Measurements from ENCODE around the gene RSBN1. TPM values are rescaled to one million over a fixed set of nuclear protein-coding genes. Genes with fewer than 3 reads are reported as not detected.

The RSBN1 gene
- total RNA-seq, 8 experiments from 2014 or later, result 5.1 to 37.1 (median 22.4) TPM

DNA sequence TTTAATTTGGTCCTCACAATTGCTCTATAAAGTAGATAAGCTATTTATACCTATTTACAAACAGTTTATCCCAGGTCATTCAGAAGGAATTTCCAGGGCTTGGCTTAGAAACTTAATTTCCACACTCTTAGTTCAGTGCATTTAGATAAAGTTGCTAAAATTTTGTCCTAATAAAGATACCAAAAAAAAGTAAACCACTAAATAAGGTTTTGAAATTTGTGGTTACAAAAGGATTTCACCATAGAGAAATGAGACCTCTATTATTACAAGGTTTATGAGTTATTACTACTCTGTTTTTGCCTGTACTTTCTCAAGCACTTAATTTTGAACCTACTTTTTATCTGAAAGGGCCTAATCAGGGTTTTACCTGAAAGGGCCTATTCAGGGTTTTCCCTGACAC lies 36.8 kb upstream of the RSBN1 start:
- Histone ChIP-seq H3K4me3 (no peak overlapping the region), H3K4me1 (replicated peaks in 1 of 2) (no peaks in the 10 kb centered on the region)
- in situ Hi-C loops (cut with MboI; ENCODE audit: low pct_unique_long_range_greater_than_20kb in 2 of 9, low sequenced_read_pairs in 9 of 9, unreplicated experiment in 9 of 9), result no loop called here

GRCh38 chr1:113846391-113847035 lies 34.2 kb upstream of the RSBN1 start:
- WGBS, 10 experiments, result 25 to 67% (median 44%) methylated on average over 1 to 2 of the region's 2 CpGs
- in situ Hi-C loops (cut with MboI; ENCODE audit: low pct_unique_long_range_greater_than_20kb in 2 of 9, low sequenced_read_pairs in 9 of 9, unreplicated experiment in 9 of 9), result no loop called here
- ATAC-seq (replicated peaks in 6 of 8), result no peak
- no peaks in the 10 kb centered on the region for H3K4me1 ChIP-seq (replicated peaks in 1 of 2)
- no peak overlapping the region for H3K4me3 ChIP-seq
- H3K27ac ChIP-seq, result no peak overlapping the region

More for the DNA sequence above, 36.8 kb upstream of the RSBN1 start:
- H3K27ac ChIP-seq, result no peak overlapping the region
- ATAC-seq (replicated peaks in 6 of 8), result no peak

- Histone ChIP-seq H3K27ac (no peak overlapping the region), H3K4me3 (no peak overlapping the region), H3K4me1 (replicated peaks in 1 of 2) (no peaks in the 10 kb centered on the region)
- WGBS, 10 experiments, result 86 to 100% (median 100%) methylated on average over 1 of the region's 1 CpG; no CpG with 5 or more reads in 5 of the 10 experiments
- ATAC-seq (replicated peaks in 6 of 8), result no peak
- in situ Hi-C loops (cut with MboI; ENCODE audit: low pct_unique_long_range_greater_than_20kb in 2 of 9, low sequenced_read_pairs in 9 of 9, unreplicated experiment in 9 of 9), result no loop called here
Observed at GRCh38 chr1:113836534-113836933, 24.3 kb upstream of the RSBN1 start.

- Histone ChIP-seq H3K4me1 (replicated peaks in 1 of 2) (no peaks in the 10 kb centered on the region), H3K4me3 (no peak overlapping the region), H3K27ac (no peak overlapping the region)
- in situ Hi-C loops (cut with MboI; ENCODE audit: low pct_unique_long_range_greater_than_20kb in 2 of 9, low sequenced_read_pairs in 9 of 9, unreplicated experiment in 9 of 9), result no loop called here
- no peak for ATAC-seq (replicated peaks in 6 of 8)
- 3 to 46% (median 12%) methylated on average over 2 to 4 of the region's 4 CpGs; no CpG with 5 or more reads in 1 of the 10 experiments for WGBS, 10 experiments
Observed at GRCh38 chr1:113835686-113836290, 23.5 kb upstream of the RSBN1 start.

DNA sequence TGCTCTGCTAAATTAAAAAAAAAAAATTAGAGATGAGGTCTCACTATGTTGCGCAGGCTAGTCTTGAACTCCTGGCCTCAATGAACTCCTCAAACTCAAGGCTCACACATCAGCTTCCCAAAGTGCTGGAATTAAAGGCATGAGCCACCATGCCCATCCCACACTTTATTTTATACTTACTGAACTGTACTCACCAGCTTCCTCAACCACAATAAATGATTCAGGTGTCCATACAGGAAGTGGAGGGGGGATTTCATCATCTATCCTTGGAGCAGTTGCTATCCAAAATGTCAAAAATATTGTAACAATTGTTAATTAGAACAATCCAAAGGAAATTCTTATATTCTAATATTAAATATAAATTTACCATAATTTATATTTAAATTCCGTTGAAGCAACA lies 22.4 kb upstream of the RSBN1 start:
- WGBS, 10 experiments, result 67 to 100% (median 89%) methylated on average over 1 to 2 of the region's 2 CpGs; no CpG with 5 or more reads in 1 of the 10 experiments
- Histone ChIP-seq H3K27ac (no peak overlapping the region), H3K4me1 (replicated peaks in 1 of 2) (no peaks in the 10 kb centered on the region), H3K4me3 (no peak overlapping the region)
- in situ Hi-C loops (cut with MboI; ENCODE audit: low pct_unique_long_range_greater_than_20kb in 2 of 9, low sequenced_read_pairs in 9 of 9, unreplicated experiment in 9 of 9), result no loop called here
- ATAC-seq (replicated peaks in 6 of 8), result no peak

DNA sequence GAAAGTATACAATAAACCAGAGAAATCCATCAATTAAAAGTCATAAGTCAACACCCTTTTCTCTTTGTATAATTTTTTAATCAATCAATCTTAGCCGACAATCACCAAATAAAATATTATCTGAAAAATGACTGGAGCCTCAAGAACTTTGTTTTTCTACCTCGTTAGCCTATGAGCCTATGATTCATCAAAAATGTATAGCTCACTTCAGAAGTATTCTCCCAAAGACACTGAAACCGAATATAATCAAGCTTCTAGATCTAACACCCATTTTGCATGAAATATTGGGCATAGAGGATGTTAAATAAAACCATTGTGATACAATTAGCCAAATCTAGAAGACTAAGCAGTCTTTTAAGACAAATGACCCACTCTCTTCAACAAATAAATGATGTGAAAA lies 17.8 kb upstream of the RSBN1 start:
- in situ Hi-C loops (cut with MboI; ENCODE audit: low pct_unique_long_range_greater_than_20kb in 2 of 9, low sequenced_read_pairs in 9 of 9, unreplicated experiment in 9 of 9), result no loop called here
- no peaks in the 10 kb centered on the region for H3K4me1 ChIP-seq (replicated peaks in 1 of 2)
- no peak overlapping the region for H3K27ac ChIP-seq
- no peak for ATAC-seq (replicated peaks in 6 of 8)
- 39 to 94% (median 71%) methylated on average over 2 to 3 of the region's 3 CpGs for WGBS, 10 experiments
- H3K4me3 ChIP-seq, result no peak overlapping the region

DNA sequence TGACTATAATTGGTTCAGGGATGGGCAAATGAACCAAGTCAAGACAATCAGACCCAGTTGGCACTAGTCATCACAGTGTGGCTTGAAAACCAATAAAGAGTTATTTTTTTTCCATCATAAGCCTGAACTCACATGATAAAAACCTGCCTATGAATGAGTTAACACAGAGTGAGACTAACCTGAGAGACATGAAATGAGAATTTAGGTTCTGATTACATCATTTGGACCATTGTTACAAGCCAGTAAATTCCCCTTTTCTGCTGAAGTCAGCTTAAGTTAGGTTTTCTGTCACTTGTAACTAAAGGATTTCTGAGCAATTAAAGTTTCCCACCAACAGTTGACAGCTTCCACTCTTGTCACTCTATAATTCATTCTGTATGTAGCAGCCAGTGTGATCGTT lies 9.6 kb upstream of the RSBN1 start:
- H3K4me1 ChIP-seq (replicated peaks in 1 of 2), result no peaks in the 10 kb centered on the region
- no peak for ATAC-seq (replicated peaks in 6 of 8)
- in situ Hi-C loops (cut with MboI; ENCODE audit: low pct_unique_long_range_greater_than_20kb in 2 of 9, low sequenced_read_pairs in 9 of 9, unreplicated experiment in 9 of 9), result loop anchor here in 1 of 9 experiments (25.0 kb wide), 1 partner anchor 90 kb away; the partner anchor contains the start of genes AP4B1 and DCLRE1B
- H3K4me3 ChIP-seq, result no peak overlapping the region
- WGBS, 10 experiments, result 0 to 88% (median 71%) methylated on average over 1 of the region's 1 CpG; no CpG with 5 or more reads in 1 of the 10 experiments
- H3K27ac ChIP-seq, result no peak overlapping the region

- no peak for ATAC-seq (replicated peaks in 6 of 8)
- in situ Hi-C loops (cut with MboI; ENCODE audit: low pct_unique_long_range_greater_than_20kb in 2 of 9, low sequenced_read_pairs in 9 of 9, unreplicated experiment in 9 of 9), result loop anchor here in 1 of 9 experiments (25.0 kb wide), 1 partner anchor 94 kb away; the partner anchor contains the start of genes AP4B1 and DCLRE1B
- Histone ChIP-seq H3K4me3 (no peak overlapping the region), H3K27ac (no peak overlapping the region), H3K4me1 (replicated peaks in 1 of 2) (no peaks in the 10 kb centered on the region)
- 92 to 100% (median 97%) methylated on average over 1 to 2 of the region's 2 CpGs; no CpG with 5 or more reads in 3 of the 10 experiments for WGBS, 10 experiments
Observed at GRCh38 chr1:113818578-113818977, 6.3 kb upstream of the RSBN1 start.

GRCh38 chr1:113813218-113813617 lies 942 bp upstream of the RSBN1 start:
- no peak overlapping the region for H3K4me3 ChIP-seq
- peaks cover 10 to 17% of the 10 kb centered on the region in 2 donors for H3K4me1 ChIP-seq (replicated peaks in 1 of 2)
- WGBS, 10 experiments, result 86 to 100% (median 95%) methylated on average over 1 to 12 of the region's 15 CpGs; no CpG with 5 or more reads in 1 of the 10 experiments
- in situ Hi-C loops (cut with MboI; ENCODE audit: low pct_unique_long_range_greater_than_20kb in 2 of 9, low sequenced_read_pairs in 9 of 9, unreplicated experiment in 9 of 9), result loop anchor here in 1 of 9 experiments (25.0 kb wide), 1 partner anchor 99 kb away; the partner anchor contains the start of genes AP4B1 and DCLRE1B
- peak overlapping the region in 1 of 2 donors; percentile 77 for H3K27ac ChIP-seq
- ATAC-seq (replicated peaks in 6 of 8), result no peak

DNA sequence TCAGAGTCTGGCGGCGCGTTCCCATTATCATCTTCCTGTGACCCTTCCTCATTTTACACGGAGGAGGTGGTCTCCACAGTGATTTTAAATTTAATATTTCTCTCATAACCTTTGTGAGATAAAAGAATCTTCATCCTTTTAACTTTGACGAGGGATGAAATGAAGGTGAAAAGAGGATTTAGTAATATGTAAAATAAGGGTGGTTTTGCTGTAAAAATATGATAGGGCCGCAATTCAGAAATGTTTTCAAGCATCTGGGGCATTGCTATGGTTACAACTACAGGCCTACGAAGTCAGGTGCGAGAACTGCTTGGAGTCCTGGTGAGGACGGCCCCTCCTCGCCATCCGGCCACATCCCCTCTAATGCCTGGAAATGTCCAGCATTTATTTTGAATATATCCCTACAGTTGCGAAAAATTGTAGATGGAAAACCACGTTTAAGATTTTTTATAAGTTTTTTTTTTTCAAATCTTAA lies 422 bp upstream of the RSBN1 start:
- ATAC-seq (replicated peaks in 6 of 8), result peak in 2 of 8 experiments; percentile 2 to 13
- Histone ChIP-seq H3K4me3 (peak overlapping the region; percentile 29 to 90 (median 80)), H3K4me1 (replicated peaks in 1 of 2) (peaks cover 10 to 17% of the 10 kb centered on the region in 2 donors), H3K27ac (peak overlapping the region; percentile 72 to 77)
- in situ Hi-C loops (cut with MboI; ENCODE audit: low pct_unique_long_range_greater_than_20kb in 2 of 9, low sequenced_read_pairs in 9 of 9, unreplicated experiment in 9 of 9), result loop anchor here in 1 of 9 experiments (25.0 kb wide), 1 partner anchor 100 kb away; the partner anchor contains the start of genes AP4B1 and DCLRE1B
- WGBS, 10 experiments, result 0 to 63% (median 30%) methylated on average over 2 to 13 of the region's 13 CpGs

- peak overlapping the region; percentile 69 to 90 (median 80) for H3K4me3 ChIP-seq
- peak in 3 of 8 experiments; percentile 20 to 29 (median 29) for ATAC-seq (replicated peaks in 6 of 8)
- in situ Hi-C loops (cut with MboI; ENCODE audit: low pct_unique_long_range_greater_than_20kb in 2 of 9, low sequenced_read_pairs in 9 of 9, unreplicated experiment in 9 of 9), result loop anchor here in 1 of 9 experiments (25.0 kb wide), 1 partner anchor 101 kb away; the partner anchor contains the start of genes AP4B1 and DCLRE1B
- H3K27ac ChIP-seq, result peak overlapping the region; percentile 85 to 93
- peaks cover 10 to 17% of the 10 kb centered on the region in 2 donors for H3K4me1 ChIP-seq (replicated peaks in 1 of 2)
- WGBS, 10 experiments, result 0% methylated on average over 3 to 15 of the region's 29 CpGs
Observed at GRCh38 chr1:113811156-113811887, 954 bp downstream of the RSBN1 start.

DNA sequence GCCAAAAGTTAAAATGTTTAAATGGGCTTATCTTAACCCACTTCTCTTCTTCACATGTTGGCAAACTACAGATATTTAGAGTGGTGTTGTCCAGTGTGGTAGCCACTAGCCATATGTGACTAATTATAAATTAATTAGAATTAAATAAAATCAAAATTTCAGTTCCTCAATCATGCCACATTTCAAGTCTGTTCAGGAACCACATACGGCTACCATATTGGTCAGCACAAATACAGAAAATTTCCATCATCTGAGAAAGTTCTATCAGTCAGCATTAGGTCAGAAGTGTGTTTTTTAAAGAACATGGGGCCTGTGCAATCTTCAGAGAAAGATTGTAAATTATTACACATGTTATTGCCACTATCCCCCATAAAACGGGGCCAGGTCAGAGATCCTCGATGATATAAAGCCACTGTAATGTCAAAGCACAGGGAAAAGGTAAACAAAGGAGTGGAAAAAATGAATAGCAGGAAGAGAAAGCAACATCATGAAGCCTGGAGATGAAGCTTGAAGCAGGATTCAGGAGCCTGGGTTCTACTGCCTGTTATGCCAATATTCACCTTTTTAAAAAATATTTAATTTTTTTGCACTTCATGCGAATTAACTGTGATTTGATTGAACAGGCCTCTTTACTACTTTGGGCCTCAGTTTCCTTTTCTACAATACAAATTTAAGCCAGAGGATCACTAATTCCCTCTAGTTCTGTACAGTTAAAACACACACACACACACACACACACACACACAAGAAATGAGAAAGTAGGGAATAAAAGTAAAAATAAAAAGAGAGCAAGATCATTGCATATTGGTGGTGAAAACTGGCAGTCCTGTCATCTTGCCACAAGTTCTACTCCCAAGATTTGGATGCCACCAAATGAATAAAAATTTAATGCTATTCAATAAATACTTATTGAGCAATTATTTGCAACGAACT lies 2.3 kb downstream of the RSBN1 start:
- H3K27ac ChIP-seq, result no peak overlapping the region
- 11 to 58% (median 35%) methylated on average over 2 to 5 of the region's 5 CpGs for whole genome bisulfite sequencing, 10 experiments
- ATAC-seq (replicated peaks in 6 of 8), result no peak

More for the DNA sequence above, 2.3 kb downstream of the RSBN1 start:
- Histone ChIP-seq H3K4me3 (peak overlapping the region; percentile 69 to 90 (median 80)), H3K4me1 (replicated peaks in 1 of 2) (peaks cover 10 to 17% of the 10 kb centered on the region in 2 donors)
- in situ Hi-C loops (cut with MboI; ENCODE audit: low pct_unique_long_range_greater_than_20kb in 2 of 9, low sequenced_read_pairs in 9 of 9, unreplicated experiment in 9 of 9), result loop anchor here in 1 of 9 experiments (25.0 kb wide), 1 partner anchor 102 kb away; the partner anchor contains the start of genes AP4B1 and DCLRE1B
